CD4-positive, alpha-beta T cell treated with Interleukin-4 for 1 hour (primary cell): ENCODE results near the gene RERE.
A peak's percentile ranks its signal among the peaks of the same experiment; 100 is the strongest.
"Not testable (repeated sequence)": the region's sequence is repeated elsewhere in the genome, so short reads cannot be mapped to it uniquely, and the experiment has no call there.

ENCODE experiments used
- DNase-seq, 2 donors: peaks; one replicate each; pipeline ENCODE4 v3.0.0-alpha.2; 2020 to 2022

The RERE gene

GRCh38 chr1:8465692-8466091 lies 351.7 kb downstream of the RERE start:
- DNase-seq: no peak

- DNase-seq: no peak
These were observed 352.4 kb downstream of the RERE start for GRCh38 chr1:8465013-8465412.

- DNase-seq: no peak
These were observed 353.1 kb downstream of the RERE start for GRCh38 chr1:8464377-8464776.

- peak in 1 of 2 donors; percentile 9 for DNase-seq
These were observed 354.1 kb downstream of the RERE start for GRCh38 chr1:8463144-8463927.

- no peak for DNase-seq
These were observed 355.0 kb downstream of the RERE start for GRCh38 chr1:8462371-8462892.

- DNase-seq: no peak
These were observed 355.9 kb downstream of the RERE start for GRCh38 chr1:8461351-8462110.

- DNase-seq: no peak
These were observed 356.7 kb downstream of the RERE start for GRCh38 chr1:8460784-8461183.

- no peak for DNase-seq
These were observed 357.3 kb downstream of the RERE start for GRCh38 chr1:8460132-8460544.

GRCh38 chr1:8458607-8459006 lies 358.8 kb downstream of the RERE start:
- DNase-seq: no peak

GRCh38 chr1:8457760-8458381 lies 359.6 kb downstream of the RERE start:
- DNase-seq: no peak

- DNase-seq: no peak
These were observed 360.4 kb downstream of the RERE start for GRCh38 chr1:8456991-8457390.

GRCh38 chr1:8456308-8456912 lies 361.0 kb downstream of the RERE start:
- no peak for DNase-seq

- no peak for DNase-seq
These were observed 361.6 kb downstream of the RERE start for GRCh38 chr1:8455700-8456307.

GRCh38 chr1:8450312-8450711 lies 367.1 kb downstream of the RERE start:
- no peak for DNase-seq

GRCh38 chr1:8448911-8449661 lies 368.4 kb downstream of the RERE start:
- DNase-seq: no peak

GRCh38 chr1:8448505-8448904 lies 368.9 kb downstream of the RERE start:
- DNase-seq: not testable (repeated sequence)

GRCh38 chr1:8447616-8448150 lies 369.8 kb downstream of the RERE start:
- DNase-seq: no peak

- not testable (repeated sequence) for DNase-seq
These were observed 371.3 kb downstream of the RERE start for GRCh38 chr1:8446119-8446518.

- no peak for DNase-seq
These were observed 373.8 kb downstream of the RERE start for GRCh38 chr1:8443558-8444194.

GRCh38 chr1:8441426-8441825 lies 376.0 kb downstream of the RERE start:
- DNase-seq: no peak
